A549 (cell line): ENCODE data around the gene CYP24A1. TPM values are rescaled to one million over a fixed set of nuclear protein-coding genes. Genes with fewer than 3 reads are reported as not detected.
A peak's percentile ranks its signal among the peaks of the same experiment; 100 is the strongest.

Experiments used
- ATAC-seq, 2 experiments: fragments of 200-7000 bp in 1 of 2; fragments of >200 bp in 1 of 2; cut with Nextera tagmentation in 1 of 2; cut with Tn5 transposase in 1 of 2; 3 replicates each; pipeline versions ENCODE4 v1.8.0 to v1.9.1; 2018 to 2020; ENCODE audit warnings: mild to moderate bottlenecking in 1 of 2, moderate library complexity in 1 of 2
- CTCF ChIA-PET: fragments of 300-600 bp; sonication (Branson Sonifier 250); formaldehyde crosslinking; extraction: SDS; loops from one replicate; lab custom pipeline; 2021; ENCODE audit warnings: antibody characterized with exemption, inconsistent platforms; lab: Yijun Ruan, JAX
- POLR2A ChIA-PET: fragments of 350-600 bp; formaldehyde crosslinking; extraction: SDS; loops from one replicate; lab custom pipeline; 2021; ENCODE audit warnings: antibody characterized with exemption, inconsistent platforms; lab: Yijun Ruan, JAX
- DNase-seq, 2 experiments: peaks; one replicate each; pipeline versions ENCODE4 v3.0.0 to v3.0.0-alpha.2; 2011 to 2016; ENCODE audit warnings: low read depth in 1 of 2, low spot score in 1 of 2
- FAIRE-seq: peaks from 2 replicates; lab custom pipeline; 2011; peaks lifted over from hg19 to GRCh38; lab: Jason Lieb, UNC
- H3K27ac ChIP-seq, 2 experiments: fragments of >200 bp; sonication (Bioruptor Twin); formaldehyde crosslinking; 3 replicates each; pipeline ENCODE4 v1.5.1; 2016 to 2017
- H3K4me1 ChIP-seq: fragments of >200 bp; sonication (Bioruptor Twin); formaldehyde crosslinking; 3 replicates; pipeline ENCODE4 v1.6.1; 2016
- H3K4me2 ChIP-seq: fragments of >200 bp; sonication (Bioruptor Twin); formaldehyde crosslinking; 3 replicates; pipeline ENCODE4 v1.6.1; 2016
- H3K4me3 ChIP-seq: fragments of >200 bp; sonication (Bioruptor Twin); formaldehyde crosslinking; 3 replicates; pipeline ENCODE4 v1.5.1; 2016
- H3K9me3 ChIP-seq: fragments of >200 bp; sonication (Bioruptor Twin); formaldehyde crosslinking; 3 replicates; pipeline ENCODE4 v1.6.1; 2016
- BCL3 ChIP-seq: fragments of >200 bp; sonication (Bioruptor Twin); formaldehyde crosslinking; IDR thresholded peaks from 3 replicates; pipeline ENCODE4 v1.6.1; 2016
- CBX8 ChIP-seq: fragments of 200-600 bp; sonication (generic); IDR thresholded peaks from 2 replicates; pipeline ENCODE4 v1.6.1; 2016
- E2F6 ChIP-seq: IDR thresholded peaks from 2 replicates; pipeline ENCODE4 v1.6.1; 2012; ENCODE audit warnings: low read depth, borderline replicate concordance
- EHF ChIP-seq: fragments of 250-450 bp; sonication (Bioruptor Pico); IDR thresholded peaks from 2 replicates; pipeline ENCODE4 v1.5.0; 2020; ENCODE audit warnings: mild to moderate bottlenecking
- EP300 ChIP-seq, 2 experiments: fragments of >200 bp; sonication (Bioruptor Twin); formaldehyde crosslinking; IDR thresholded peaks; 2 replicates in 1 of 2; 3 replicates in 1 of 2; pipeline ENCODE4 v1.6.1; 2016 to 2017
- FOSL2 ChIP-seq, 2 experiments: fragments of 450-650 bp in 1 of 2; fragments of >200 bp in 1 of 2; sonication (Bioruptor Twin) in 1 of 2; formaldehyde crosslinking; IDR thresholded peaks; 2 replicates each; pipeline versions ENCODE4 v1.5.0 to v1.6.1; 2016 to 2020; ENCODE audit warnings: mild to moderate bottlenecking in 1 of 2, moderate library complexity in 1 of 2
- FOXS1 ChIP-seq: fragments of 250-450 bp; sonication (Bioruptor Pico); IDR thresholded peaks from 2 replicates; pipeline ENCODE4 v1.5.0; 2020; ENCODE audit warnings: mild to moderate bottlenecking, moderate library complexity
- HEYL ChIP-seq: fragments of 250-450 bp; sonication (Bioruptor Pico); IDR thresholded peaks from 2 replicates; pipeline ENCODE4 v1.8.0; 2021; ENCODE audit warnings: mild to moderate bottlenecking, moderate library complexity
- HOXA7 ChIP-seq: fragments of 250-450 bp; sonication (Bioruptor Pico); IDR thresholded peaks from 2 replicates; pipeline ENCODE4 v1.5.0; 2020; ENCODE audit warnings: mild to moderate bottlenecking, moderate library complexity
- HOXB5 ChIP-seq: fragments of 250-450 bp; sonication (Bioruptor Pico); IDR thresholded peaks from 2 replicates; pipeline ENCODE4 v1.5.0; 2020; ENCODE audit warnings: mild to moderate bottlenecking, moderate library complexity
- KDM5A ChIP-seq: fragments of 200-600 bp; sonication (generic); IDR thresholded peaks from 2 replicates; pipeline ENCODE4 v1.6.1; 2016; ENCODE audit warnings: antibody characterized with exemption, mild to moderate bottlenecking
- MAX ChIP-seq: IDR thresholded peaks from 2 replicates; pipeline ENCODE4 v1.6.1; 2012
- MAZ ChIP-seq: fragments of 150-350 bp; IDR thresholded peaks from 2 replicates; pipeline ENCODE4 v1.6.1; 2014; ENCODE audit warnings: antibody characterized with exemption, low read depth, low read length, borderline replicate concordance
- NPAS2 ChIP-seq: fragments of 250-450 bp; sonication (Bioruptor Pico); IDR thresholded peaks from 2 replicates; pipeline ENCODE4 v1.8.0; 2022; ENCODE audit warnings: mild to moderate bottlenecking, moderate library complexity, borderline replicate concordance
- PBX3 ChIP-seq: IDR thresholded peaks from 2 replicates; pipeline ENCODE4 v1.6.1; 2012
- POLR2AphosphoS2 ChIP-seq: conservative IDR thresholded peaks from 2 replicates; pipeline ENCODE4 v1.6.1; 2012; ENCODE audit warnings: low read length, improper control_type of control experiment, inconsistent platforms
- TP53 ChIP-seq: fragments of 250-450 bp; sonication (Bioruptor Pico); IDR thresholded peaks from 2 replicates; pipeline ENCODE4 v1.5.0; 2021; ENCODE audit warnings: mild to moderate bottlenecking, moderate library complexity
- ZFP36 ChIP-seq: fragments of 450-650 bp; IDR thresholded peaks from 2 replicates; pipeline ENCODE4 v1.6.1; 2014; ENCODE audit warnings: borderline replicate concordance; ENCODE audit not compliant: partially characterized antibody
- ZNF302 ChIP-seq: fragments of 250-450 bp; sonication (Bioruptor Pico); IDR thresholded peaks from 2 replicates; pipeline ENCODE4 v1.9.0; 2021; ENCODE audit warnings: inconsistent platforms, mild to moderate bottlenecking, moderate library complexity
- ZSCAN20 ChIP-seq: fragments of 250-450 bp; sonication (Bioruptor Pico); IDR thresholded peaks from 2 replicates; pipeline ENCODE4 v1.8.0; 2022; ENCODE audit warnings: mild to moderate bottlenecking, moderate library complexity
- WGBS: methylation state at CpG from one replicate; pipeline ENCODE4 v1.1.6; 2017; ENCODE audit errors: missing lambda C conversion rate; 5-methylcytosine and 5-hydroxymethylcytosine counted together
- polyA plus RNA-seq, 4 experiments: library from polyadenylated mRNA; depleted of rRNA in 3 of 4; stranded (reverse); fragments of >200 nt; fragmentation: RNase III in 1 of 4; extraction: RNeasy Plus Mini Kit Qiagen cat#74134 plus additional on column Dnase treatment in 1 of 4; gene quantifications; 2 replicates in 3 of 4; 3 replicates in 1 of 4; pipeline ENCODE4 v1.2.3, GENCODE V29; 2011 to 2017

CYP24A1 gene
- polyA plus RNA-seq, 2 of the 4 experiments (the other 2 are of a cell fraction): 722 to 1,617 TPM

- CTCF ChIA-PET: interaction anchor here (1.0 to 7.9 kb wide), 5 partner anchors 18 to 80 kb away, joined by 3 to 65 read pairs (median 3); no protein-coding TSS in a partner anchor
- WGBS: 89% methylated on average over 6 of the region's 6 CpGs
- POLR2A ChIA-PET: interaction anchor here (0.6 kb wide), 1 partner anchor 217 kb away, joined by 7 read pairs; no protein-coding TSS in a partner anchor
- H3K4me1 ChIP-seq: peaks cover 47% of the 10 kb centered on the region
- FAIRE-seq: no peak
- H3K27ac ChIP-seq: peak overlapping the region; percentile 93 to 100; a peak in 4 of 6 replicates
- no peak overlapping the region for H3K4me3 ChIP-seq
- no peak overlapping the region for H3K4me2 ChIP-seq
- DNase-seq: no peak
- TF ChIP-seq FOXS1 (CRISPR knock-in tag) (no peak), PBX3 (no peak), MAZ (no peak)
- no peaks in the 10 kb centered on the region for H3K9me3 ChIP-seq
- ATAC-seq: no peak
Measured at GRCh38 chr20:54177378-54177777, 3.6 kb upstream of the CYP24A1 start.

GRCh38 chr20:54176610-54177009 lies 2.8 kb upstream of the CYP24A1 start:
- H3K9me3 ChIP-seq: no peaks in the 10 kb centered on the region
- 48% methylated on average over 2 of the region's 2 CpGs for WGBS
- no peak for FAIRE-seq
- TF ChIP-seq FOSL2 (IDR thresholded peaks at IDR 0.05) (no peak), FOSL2 (CRISPR knock-in tag; IDR thresholded peaks at IDR 0.05) (peak; percentile 71), HOXA7 (CRISPR knock-in tag) (no peak)
- no peak overlapping the region for H3K4me3 ChIP-seq
- POLR2A ChIA-PET: no interaction called here
- no peak for ATAC-seq
- no peak for DNase-seq
- CTCF ChIA-PET: interaction anchor here (2.3 to 2.9 kb wide), 3 partner anchors 19 to 79 kb away, joined by 10 to 12 read pairs (median 10); no protein-coding TSS in a partner anchor
- peak overlapping the region; percentile 93 to 100 for H3K27ac ChIP-seq
- peaks cover 47% of the 10 kb centered on the region for H3K4me1 ChIP-seq
- H3K4me2 ChIP-seq: peak overlapping the region; percentile 93

- ATAC-seq (peak; percentile 15 to 31; a peak in 4 of 6 replicates), DNase-seq (peak; percentile 46 to 87), FAIRE-seq (no peak)
- ChIA-PET CTCF (interaction anchor here (1.4 to 2.6 kb wide), 6 partner anchors 23 to 77 kb away, joined by 4 to 12 read pairs (median 10); partner anchors contain the start of gene PFDN4), POLR2A (interaction anchor here (0.9 to 7.0 kb wide), 13 partner anchors 8 to 406 kb away, joined by 3 to 69 read pairs (median 6); no protein-coding TSS in a partner anchor)
- H3K4me2 ChIP-seq: peak overlapping the region; percentile 93
- under 1% methylated on average over 18 of the region's 18 CpGs for WGBS
- H3K27ac ChIP-seq: peak overlapping the region; percentile 93 to 100
- TF ChIP-seq HEYL (CRISPR knock-in tag) (no peak), ZSCAN20 (peak; percentile 88), KDM5A (no peak), FOSL2 (IDR thresholded peaks at IDR 0.05) (0 out of 2 replicates have a peak, but pooled peaks have one; percentile 1), FOSL2 (CRISPR knock-in tag; IDR thresholded peaks at IDR 0.05) (no peak), TP53 (0 out of 2 replicates have a peak, but pooled peaks have one; percentile 16), ZNF302 (CRISPR knock-in tag) (no peak), HOXA7 (CRISPR knock-in tag) (no peak), NPAS2 (CRISPR knock-in tag) (no peak), EP300 (IDR thresholded peaks at IDR 0.05) (peak in 1 of 2 experiments; percentile 12; a peak in 1 of 5 replicates)
- peak overlapping the region; percentile 83 for H3K4me3 ChIP-seq
- H3K4me1 ChIP-seq: peaks cover 48% of the 10 kb centered on the region
- H3K9me3 ChIP-seq: no peaks in the 10 kb centered on the region
Measured at GRCh38 chr20:54174457-54175175, 830 bp upstream of the CYP24A1 start.

GRCh38 chr20:54172856-54173652 lies 732 bp downstream of the CYP24A1 start:
- ATAC-seq: peak; percentile 19 to 36; a peak in 5 of 6 replicates
- peaks cover 37% of the 10 kb centered on the region for H3K4me1 ChIP-seq
- 2% methylated on average over 41 of the region's 66 CpGs for WGBS
- peak overlapping the region; percentile 93 for H3K4me2 ChIP-seq
- peak overlapping the region; percentile 93 to 100 for H3K27ac ChIP-seq
- no peak for DNase-seq
- H3K9me3 ChIP-seq: no peaks in the 10 kb centered on the region
- ChIA-PET CTCF (interaction anchor here (0.6 to 2.2 kb wide), 5 partner anchors 24 to 69 kb away, joined by 4 to 11 read pairs (median 4); no protein-coding TSS in a partner anchor), POLR2A (interaction anchor here (0.8 to 7.0 kb wide), 11 partner anchors 11 to 76 kb away, joined by 3 to 69 read pairs (median 10); no protein-coding TSS in a partner anchor)
- FAIRE-seq: no peak
- peak overlapping the region; percentile 83 for H3K4me3 ChIP-seq
- TF ChIP-seq HOXB5 (CRISPR knock-in tag): no peak
- TF ChIP-seq E2F6: no peak; the same call in none of the 2 replicates
- no peak for TF ChIP-seq HOXA7 (CRISPR knock-in tag)
- no peak; the same call in 2 of the 3 replicates for TF ChIP-seq BCL3
- no peak for TF ChIP-seq ZFP36
- TF ChIP-seq EHF (CRISPR knock-in tag): no peak
- no peak for TF ChIP-seq HEYL (CRISPR knock-in tag)
- no peak for TF ChIP-seq FOXS1 (CRISPR knock-in tag)
- peak; percentile 54 for TF ChIP-seq MAX
- TF ChIP-seq EP300 (IDR thresholded peaks at IDR 0.05): no peak
- TF ChIP-seq NPAS2 (CRISPR knock-in tag): no peak
- TF ChIP-seq POLR2AphosphoS2: no peak
- no peak for TF ChIP-seq CBX8
